Measurements from ENCODE around the gene MOXD1.

MOXD1 gene

DNA sequence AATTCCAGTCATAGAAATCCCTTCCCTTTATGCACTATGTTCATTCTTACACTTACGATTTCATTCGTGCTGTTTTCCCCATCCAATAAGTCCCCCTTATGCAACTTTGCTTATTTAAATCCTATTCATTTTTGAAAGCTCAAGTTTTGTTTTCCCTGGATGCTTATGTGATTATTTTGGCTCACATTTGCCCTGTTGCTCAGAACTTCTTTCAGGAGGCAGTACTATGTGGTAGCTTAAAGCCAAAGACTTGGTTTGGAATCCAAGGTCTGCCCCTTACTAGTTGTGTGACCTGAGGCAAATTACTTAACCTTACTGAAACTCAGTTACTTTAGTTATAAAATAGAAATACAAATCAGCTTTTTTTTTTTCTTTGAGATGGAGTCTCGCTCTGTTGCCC is 59.6 kb downstream of the MOXD1 start:
- in situ Hi-C loops (cut with HindIII; ENCODE audit: low sequenced_read_pairs) = no loop called here
- no peak overlapping the region for H3K4me3 ChIP-seq (ENCODE audit: low read depth, low read length)
- peak; percentile 57 for DNase-seq (ENCODE audit: low read depth, low spot score)
- TF ChIP-seq, protein P1, sequence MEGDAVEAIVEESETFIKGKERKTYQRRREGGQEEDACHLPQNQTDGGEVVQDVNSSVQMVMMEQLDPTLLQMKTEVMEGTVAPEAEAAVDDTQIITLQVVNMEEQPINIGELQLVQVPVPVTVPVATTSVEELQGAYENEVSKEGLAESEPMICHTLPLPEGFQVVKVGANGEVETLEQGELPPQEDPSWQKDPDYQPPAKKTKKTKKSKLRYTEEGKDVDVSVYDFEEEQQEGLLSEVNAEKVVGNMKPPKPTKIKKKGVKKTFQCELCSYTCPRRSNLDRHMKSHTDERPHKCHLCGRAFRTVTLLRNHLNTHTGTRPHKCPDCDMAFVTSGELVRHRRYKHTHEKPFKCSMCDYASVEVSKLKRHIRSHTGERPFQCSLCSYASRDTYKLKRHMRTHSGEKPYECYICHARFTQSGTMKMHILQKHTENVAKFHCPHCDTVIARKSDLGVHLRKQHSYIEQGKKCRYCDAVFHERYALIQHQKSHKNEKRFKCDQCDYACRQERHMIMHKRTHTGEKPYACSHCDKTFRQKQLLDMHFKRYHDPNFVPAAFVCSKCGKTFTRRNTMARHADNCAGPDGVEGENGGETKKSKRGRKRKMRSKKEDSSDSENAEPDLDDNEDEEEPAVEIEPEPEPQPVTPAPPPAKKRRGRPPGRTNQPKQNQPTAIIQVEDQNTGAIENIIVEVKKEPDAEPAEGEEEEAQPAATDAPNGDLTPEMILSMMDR (IDR thresholded peaks at IDR 0.05; ENCODE audit: low read depth, low read length) = no peak

GRCh38 chr6:132334521-132334885 is 66.8 kb downstream of the MOXD1 start:
- in situ Hi-C loops (cut with HindIII; ENCODE audit: low sequenced_read_pairs) = no loop called here
- no peak overlapping the region for H3K4me3 ChIP-seq (ENCODE audit: low read depth, low read length)
- no peak for DNase-seq (ENCODE audit: low read depth, low spot score)
- TF ChIP-seq, protein P1 (IDR thresholded peaks at IDR 0.05; ENCODE audit: low read depth, low read length) = no peak

- TF ChIP-seq, protein P1 (IDR thresholded peaks at IDR 0.05; ENCODE audit: low read depth, low read length) = no peak
- no peak overlapping the region for H3K4me3 ChIP-seq (ENCODE audit: low read depth, low read length)
- in situ Hi-C loops (cut with HindIII; ENCODE audit: low sequenced_read_pairs) = no loop called here
- DNase-seq (ENCODE audit: low read depth, low spot score) = peak; percentile 73
Measured at GRCh38 chr6:132333639-132334520, 67.4 kb downstream of the MOXD1 start.

GRCh38 chr6:132330759-132331158 is 70.5 kb downstream of the MOXD1 start:
- H3K4me3 ChIP-seq (ENCODE audit: low read depth, low read length) = no peak overlapping the region
- in situ Hi-C loops (cut with HindIII; ENCODE audit: low sequenced_read_pairs) = no loop called here
- DNase-seq (ENCODE audit: low read depth, low spot score) = no peak
- TF ChIP-seq, protein P1 (IDR thresholded peaks at IDR 0.05; ENCODE audit: low read depth, low read length) = no peak

GRCh38 chr6:132322398-132322797 is 78.9 kb downstream of the MOXD1 start:
- TF ChIP-seq, protein P1 (IDR thresholded peaks at IDR 0.05; ENCODE audit: low read depth, low read length) = no peak
- in situ Hi-C loops (cut with HindIII; ENCODE audit: low sequenced_read_pairs) = no loop called here
- DNase-seq (ENCODE audit: low read depth, low spot score) = peak; percentile 16
- H3K4me3 ChIP-seq (ENCODE audit: low read depth, low read length) = no peak overlapping the region

DNA sequence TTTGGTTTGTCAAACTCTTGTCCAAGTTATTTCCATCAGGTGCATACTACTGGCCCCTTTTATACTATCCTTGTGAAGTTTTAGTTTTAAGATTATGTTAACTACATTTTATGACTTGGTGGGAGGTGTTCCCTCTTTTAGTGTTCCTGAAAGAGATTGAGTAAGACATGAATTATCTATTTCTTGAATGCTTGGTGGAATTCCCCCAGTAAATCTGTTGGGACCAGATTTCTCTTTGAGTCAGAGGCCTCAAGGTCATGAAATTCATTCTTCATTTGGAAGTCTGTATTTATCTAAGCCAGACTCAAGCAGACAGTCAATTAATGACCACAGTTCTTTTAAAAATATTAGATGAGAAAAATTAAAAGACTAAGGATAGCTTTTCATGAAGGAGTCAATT is 81.3 kb downstream of the MOXD1 start:
- DNase-seq (ENCODE audit: low read depth, low spot score) = peak; percentile 63
- TF ChIP-seq, protein P1 (IDR thresholded peaks at IDR 0.05; ENCODE audit: low read depth, low read length) = no peak
- H3K4me3 ChIP-seq (ENCODE audit: low read depth, low read length) = no peak overlapping the region
- in situ Hi-C loops (cut with HindIII; ENCODE audit: low sequenced_read_pairs) = no loop called here

Data from astrocyte of the spinal cord (primary cell).